ENCODE data around the gene ITGA1.
"Not testable (repeated sequence)": the region's sequence is repeated elsewhere in the genome, so short reads cannot be mapped to it uniquely, and the experiment has no call there.

ITGA1 gene

GRCh38 chr5:52909192-52909591, 121.5 kb downstream of the ITGA1 start:
- no peak for FAIRE-seq

GRCh38 chr5:52910071-52910470, 122.4 kb downstream of the ITGA1 start:
- no peak for FAIRE-seq

- peak; percentile 80 for FAIRE-seq
These were observed 127.6 kb downstream of the ITGA1 start for GRCh38 chr5:52915176-52915875.

GRCh38 chr5:52920929-52921328, 133.2 kb downstream of the ITGA1 start:
- FAIRE-seq, result no peak

GRCh38 chr5:52922384-52922783, 134.7 kb downstream of the ITGA1 start:
- no peak for FAIRE-seq

GRCh38 chr5:52924456-52924855, 136.7 kb downstream of the ITGA1 start:
- no peak for FAIRE-seq

- FAIRE-seq, result no peak
These were observed 137.3 kb downstream of the ITGA1 start for GRCh38 chr5:52925001-52925400.

GRCh38 chr5:52928689-52929088, 141.0 kb downstream of the ITGA1 start:
- no peak for FAIRE-seq

GRCh38 chr5:52938226-52938625, 150.5 kb downstream of the ITGA1 start:
- FAIRE-seq, result no peak

GRCh38 chr5:52943285-52943684, 155.6 kb downstream of the ITGA1 start:
- FAIRE-seq, result no peak

GRCh38 chr5:52943808-52944207, 156.1 kb downstream of the ITGA1 start:
- FAIRE-seq, result no peak

- no peak for FAIRE-seq
These were observed 157.3 kb downstream of the ITGA1 start for GRCh38 chr5:52945040-52945439.

- no peak for FAIRE-seq
These were observed 159.5 kb downstream of the ITGA1 start for GRCh38 chr5:52947208-52947607.

- FAIRE-seq, result no peak
These were observed 160.1 kb downstream of the ITGA1 start for GRCh38 chr5:52947851-52948250.

GRCh38 chr5:52948418-52949076, 160.8 kb downstream of the ITGA1 start:
- peak; percentile 69 for FAIRE-seq

GRCh38 chr5:52950686-52951085, 163.0 kb downstream of the ITGA1 start:
- FAIRE-seq, result no peak

- peak; percentile 57 for FAIRE-seq
These were observed 164.8 kb downstream of the ITGA1 start for GRCh38 chr5:52952483-52952882.

- FAIRE-seq, result no peak
These were observed 168.3 kb downstream of the ITGA1 start for GRCh38 chr5:52956014-52956413.

- FAIRE-seq, result no peak
These were observed 169.4 kb downstream of the ITGA1 start for GRCh38 chr5:52956915-52957747.

GRCh38 chr5:52961274-52961681, 173.6 kb downstream of the ITGA1 start:
- no peak for FAIRE-seq

- FAIRE-seq, result no peak
These were observed 175.9 kb downstream of the ITGA1 start for GRCh38 chr5:52963636-52964035.

- no peak for FAIRE-seq
These were observed 176.4 kb downstream of the ITGA1 start for GRCh38 chr5:52964138-52964537.

- FAIRE-seq, result not testable (repeated sequence)
These were observed 188.4 kb downstream of the ITGA1 start for GRCh38 chr5:52976157-52976556.
